ENCODE measurements around the gene BTF3L4. TPM values are rescaled to one million over a fixed set of nuclear protein-coding genes. Genes with fewer than 3 reads are reported as not detected.

The BTF3L4 gene
- 25.5 to 59.9 TPM (median 29.7 TPM) in 5 replicates for total RNA-seq (2022; extraction: Qiagen RNA extraction; ENCODE audit: low read depth)

DNA sequence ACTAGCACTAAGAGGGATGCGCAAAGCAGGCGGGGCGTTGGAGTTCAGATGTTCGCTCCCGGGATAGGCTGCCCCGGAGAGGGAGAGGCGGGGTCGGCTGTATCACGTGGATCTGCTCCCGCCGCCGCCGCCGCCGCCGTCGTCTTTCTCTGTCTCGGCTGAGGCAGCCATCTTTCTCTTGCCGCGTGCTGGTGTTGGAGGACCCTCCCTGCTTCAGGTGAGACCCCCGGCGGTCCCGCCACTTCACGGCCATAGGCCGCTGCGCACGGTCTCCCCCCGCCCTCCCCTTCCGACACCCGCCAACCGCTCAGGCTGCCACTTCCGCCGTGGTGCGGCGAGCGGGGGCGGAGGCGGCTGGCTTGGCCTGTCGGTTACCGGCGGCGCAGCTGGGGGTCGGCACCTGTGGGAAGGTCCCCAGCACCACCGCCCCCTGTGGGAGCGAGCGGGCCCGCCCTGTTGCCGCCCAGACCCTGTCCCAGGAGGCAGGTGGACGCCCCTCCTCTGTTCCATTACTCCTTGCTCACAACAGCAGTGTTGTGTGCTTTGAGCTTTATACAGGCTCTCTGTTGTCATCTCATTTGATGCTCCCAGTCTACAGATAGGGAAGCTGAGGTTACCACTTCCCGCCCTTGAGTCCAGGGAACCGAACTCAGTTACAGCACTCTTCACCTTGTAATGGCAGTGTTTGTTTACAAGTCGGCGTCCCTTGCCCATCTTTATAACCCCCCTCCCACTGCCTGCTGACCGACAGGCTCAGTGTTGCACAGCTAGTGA, at the start of gene BTF3L4:
BTF3L4 (plus strand) TSS at position 133 of the 774 bp plus-strand sequence. CDS start 3,553 bp downstream, outside the sequence.

DNA sequence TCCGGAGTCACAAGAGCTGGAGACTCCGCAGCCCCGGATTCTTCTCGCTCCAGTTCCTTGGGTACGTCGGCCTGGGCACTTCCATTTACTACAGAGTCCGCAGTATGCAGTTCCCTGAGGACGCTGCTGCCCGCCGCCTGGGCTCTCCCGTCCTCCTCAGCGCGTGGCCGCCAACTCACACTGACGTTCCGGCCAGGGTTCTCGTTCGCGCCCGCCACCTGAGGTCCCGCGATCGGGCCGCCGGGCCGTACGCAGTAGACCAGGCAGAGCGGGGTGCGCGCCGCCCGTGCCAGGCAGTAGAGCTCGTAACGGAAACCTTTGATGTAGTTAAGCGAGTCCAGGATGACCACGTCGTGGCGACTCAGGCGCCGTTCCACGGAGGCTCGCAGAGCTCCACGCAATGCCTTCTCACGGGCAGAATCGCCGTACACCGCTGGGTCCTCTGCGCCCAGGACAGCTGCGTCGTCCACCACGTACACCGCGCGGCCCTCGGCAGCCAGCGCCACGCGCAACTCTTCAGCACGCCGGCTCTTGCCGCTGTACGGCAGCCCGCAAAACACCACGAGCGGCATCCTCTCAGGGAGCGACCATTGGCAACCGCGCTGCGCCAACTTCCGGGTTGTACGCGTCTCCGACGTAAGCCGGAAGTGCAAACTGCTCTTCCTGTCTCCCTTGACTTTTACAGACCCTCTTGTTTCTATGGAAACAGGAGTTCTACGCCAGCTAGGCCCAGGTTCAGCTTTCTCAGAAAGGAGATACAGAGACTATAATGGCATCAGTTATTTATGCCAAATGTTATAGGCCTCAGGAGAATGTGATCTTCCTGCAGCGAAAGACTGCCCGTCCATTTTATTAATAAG, 22.7 kb upstream of the BTF3L4 start, which contains the start of gene KTI12:
KTI12 (minus strand) TSS at position 621 of the 860 bp plus-strand sequence; CDS start at position 572, 49 bp downstream.

DNA sequence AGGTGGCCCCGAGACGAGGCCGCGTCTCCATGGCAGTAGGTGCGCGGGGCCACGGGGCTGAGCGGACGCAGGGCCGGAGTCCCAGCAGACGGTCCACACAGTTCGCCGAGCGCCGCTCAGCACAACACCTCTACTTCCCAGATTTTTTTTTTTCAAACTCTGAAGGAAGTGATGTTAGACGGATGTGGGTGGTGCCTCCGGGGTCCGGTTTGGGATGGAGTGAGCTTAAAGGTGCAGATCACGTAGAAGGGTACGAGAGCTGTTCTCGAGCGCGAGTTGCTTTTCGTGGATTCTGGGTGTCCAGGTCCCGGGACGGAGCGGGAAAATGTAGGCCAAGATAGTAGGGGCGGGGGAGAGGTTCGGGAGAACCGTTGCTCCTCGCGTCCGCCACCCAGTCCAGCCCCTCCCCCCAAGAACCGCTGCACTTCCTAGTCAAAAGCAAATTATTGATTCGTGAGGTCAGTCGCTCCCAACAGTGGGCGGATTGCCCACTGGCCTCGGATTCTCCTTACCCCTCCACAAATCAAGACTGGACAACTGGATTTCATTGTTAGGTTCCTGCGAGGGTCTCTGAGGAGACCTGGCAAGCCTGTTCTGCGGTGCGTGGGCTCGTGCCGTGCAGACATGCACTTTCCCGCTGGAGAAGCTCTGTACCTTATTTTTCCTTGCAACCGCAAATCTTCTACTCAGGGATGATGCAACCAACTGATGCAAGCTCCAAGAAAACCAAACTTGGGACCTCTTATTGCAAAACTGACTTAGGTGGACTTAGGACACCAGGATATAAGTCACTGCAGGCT, 829 bp upstream of the BTF3L4 start, which contains the start of gene TXNDC12:
TXNDC12 (minus strand) TSS at position 126 of the 800 bp plus-strand sequence; CDS start at position 31, 95 bp downstream.

Other genes starting within 250 kb of the BTF3L4 start
- 76.1 to 84.8 TPM (median 77.5 TPM) in 5 replicates for gene NRDC, start 177.6 kb upstream of the BTF3L4 start, total RNA-seq (2022; extraction: Qiagen RNA extraction; ENCODE audit: low read depth)
- 5.2 to 10.4 TPM (median 6.8 TPM) in 5 replicates for gene RAB3B, start 65.6 kb upstream of the BTF3L4 start, total RNA-seq (2022; extraction: Qiagen RNA extraction; ENCODE audit: low read depth)
- 11.5 to 18.1 TPM (median 16.7 TPM) in 5 replicates for gene KTI12, start 22.5 kb upstream of the BTF3L4 start, total RNA-seq (2022; extraction: Qiagen RNA extraction; ENCODE audit: low read depth)
- 31.2 to 43.2 TPM (median 39.0 TPM) in 5 replicates for gene TXNDC12, start 1.1 kb upstream of the BTF3L4 start, total RNA-seq (2022; extraction: Qiagen RNA extraction; ENCODE audit: low read depth)
- 7.2 to 9.0 TPM (median 8.0 TPM) in 5 replicates for gene ZFYVE9, start 85.8 kb downstream of the BTF3L4 start, total RNA-seq (2022; extraction: Qiagen RNA extraction; ENCODE audit: low read depth)

All from A549 treated with ZK216348 at 1 μM for 4 hours (cell line).